Smooth muscle cell (in vitro differentiated cells): ENCODE results near the gene CTPS2. TPM values are rescaled to one million over a fixed set of nuclear protein-coding genes. Genes with fewer than 3 reads are reported as not detected.

Experiments used
- DNase-seq: peaks from one replicate; lab custom pipeline; 2025; ENCODE audit not compliant: unreplicated experiment; lab: John Stamatoyannopoulos, UW
- H2AFZ ChIP-seq: fragments of 200-600 bp; sonication (generic); 2 replicates; pipeline ENCODE4 v1.6.0; 2016; ENCODE audit warnings: antibody characterized with exemption, low read depth, mild to moderate bottlenecking
- H3F3A ChIP-seq: fragments of 200-600 bp; sonication (generic); 2 replicates; pipeline ENCODE4 v1.6.0; 2017; ENCODE audit warnings: antibody characterized with exemption, low read depth
- H3K27ac ChIP-seq: fragments of 200-600 bp; sonication (generic); 2 replicates; pipeline ENCODE4 v1.5.1; 2016; ENCODE audit warnings: low read depth, mild to moderate bottlenecking
- H3K27me3 ChIP-seq: fragments of 200-600 bp; sonication (generic); 2 replicates; pipeline ENCODE4 v1.6.1; 2016; ENCODE audit warnings: low read depth, mild to moderate bottlenecking
- H3K36me3 ChIP-seq: fragments of 200-600 bp; sonication (generic); 2 replicates; pipeline ENCODE4 v1.5.1; 2016; ENCODE audit warnings: low read depth
- H3K4me1 ChIP-seq: fragments of 200-600 bp; sonication (generic); 2 replicates; pipeline ENCODE4 v1.5.1; 2016; ENCODE audit warnings: low read depth
- H3K4me2 ChIP-seq: fragments of 200-600 bp; sonication (generic); 2 replicates; pipeline ENCODE4 v1.6.0; 2016; ENCODE audit warnings: mild to moderate bottlenecking
- H3K4me3 ChIP-seq: fragments of 200-600 bp; sonication (generic); 2 replicates; pipeline ENCODE4 v1.5.1; 2016; ENCODE audit warnings: mild to moderate bottlenecking
- H3K79me2 ChIP-seq: fragments of 200-600 bp; sonication (generic); 2 replicates; pipeline ENCODE4 v1.6.0; 2016; ENCODE audit warnings: low read depth, mild to moderate bottlenecking
- H3K9ac ChIP-seq: fragments of 200-600 bp; sonication (generic); 2 replicates; pipeline ENCODE4 v1.6.0; 2016; ENCODE audit warnings: low read depth
- H3K9me3 ChIP-seq: fragments of 200-600 bp; sonication (generic); replicated peaks from 2 replicates; pipeline ENCODE4 v1.5.1; 2016; ENCODE audit warnings: low read depth
- H4K20me1 ChIP-seq: fragments of 200-600 bp; sonication (generic); 2 replicates; pipeline ENCODE4 v1.6.0; 2016; ENCODE audit warnings: low read depth
- CTCF ChIP-seq: fragments of 200-600 bp; sonication (generic); IDR thresholded peaks from 2 replicates; pipeline ENCODE4 v1.5.1; 2017; ENCODE audit warnings: borderline replicate concordance, mild to moderate bottlenecking, antibody characterized with exemption; ENCODE audit not compliant: insufficient read depth, poor library complexity, severe bottlenecking
- whole genome bisulfite sequencing: methylation state at CpG from one replicate; pipeline ENCODE4 v1.1.7; 2016; ENCODE audit warnings: low lambda C conversion rate; 5-methylcytosine and 5-hydroxymethylcytosine counted together
- polyA plus RNA-seq: library from polyadenylated mRNA; unstranded; fragments of >200 nt; fragmentation: Nextera tagmentation; extraction: Ambion mirVana; gene quantifications from 2 replicates; pipeline ENCODE4 v1.2.1, GENCODE V29; 2016
- total RNA-seq: library from RNA; depleted of rRNA; stranded (reverse); fragments of >200 nt; gene quantifications from 2 replicates; pipeline ENCODE4 v1.2.3, GENCODE V29; 2014

The CTPS2 gene
- total and polyA plus RNA-seq, 2 experiments from 2014 or later: 19.4 to 37.1 TPM

- H3K27ac ChIP-seq: peak overlapping the region; percentile 29
- H3K4me1 ChIP-seq: no peaks in the 10 kb centered on the region
- peak; percentile 9 for TF ChIP-seq CTCF
- no peak overlapping the region for H2AFZ ChIP-seq
- H3K36me3 ChIP-seq: peaks cover 20% of the 10 kb centered on the region
- no peaks in the 10 kb centered on the region for H3F3A ChIP-seq
- H3K9ac ChIP-seq: no peak overlapping the region
- H3K4me2 ChIP-seq: no peak overlapping the region
- H3K27me3 ChIP-seq: no peaks in the 10 kb centered on the region
- DNase-seq: no peak
- H3K9me3 ChIP-seq: no peaks in the 10 kb centered on the region
- peaks cover 32% of the 10 kb centered on the region for H4K20me1 ChIP-seq
- no peak overlapping the region for H3K4me3 ChIP-seq
- no peaks in the 10 kb centered on the region for H3K79me2 ChIP-seq
- WGBS: 93% methylated on average over 12 of the region's 12 CpGs
Observed at GRCh38 chrX:16743604-16744325, 31.3 kb upstream of the CTPS2 start.

GRCh38 chrX:16739574-16739973, 27.1 kb upstream of the CTPS2 start:
- no peaks in the 10 kb centered on the region for H3K79me2 ChIP-seq
- no peaks in the 10 kb centered on the region for H3K9me3 ChIP-seq
- H3K4me1 ChIP-seq: no peaks in the 10 kb centered on the region
- 78% methylated on average over 6 of the region's 6 CpGs for WGBS
- DNase-seq: no peak
- H3K4me3 ChIP-seq: no peak overlapping the region
- peaks cover 33% of the 10 kb centered on the region for H3K36me3 ChIP-seq
- no peak overlapping the region for H3K9ac ChIP-seq
- TF ChIP-seq CTCF: no peak
- H3F3A ChIP-seq: no peaks in the 10 kb centered on the region
- H3K27ac ChIP-seq: no peak overlapping the region
- H4K20me1 ChIP-seq: peaks cover 14% of the 10 kb centered on the region
- no peaks in the 10 kb centered on the region for H3K27me3 ChIP-seq
- H2AFZ ChIP-seq: no peak overlapping the region
- H3K4me2 ChIP-seq: no peak overlapping the region

- no peak for TF ChIP-seq CTCF
- WGBS: 90% methylated on average over 5 of the region's 5 CpGs
- Histone ChIP-seq H4K20me1 (peaks cover 31% of the 10 kb centered on the region), H3K36me3 (peaks cover 33% of the 10 kb centered on the region), H3K27me3 (no peaks in the 10 kb centered on the region), H3K9ac (no peak overlapping the region), H3K79me2 (peaks cover 21% of the 10 kb centered on the region), H3K9me3 (no peaks in the 10 kb centered on the region), H3K4me3 (no peak overlapping the region), H3K4me2 (no peak overlapping the region), H3K4me1 (no peaks in the 10 kb centered on the region), H3F3A (no peaks in the 10 kb centered on the region), H3K27ac (no peak overlapping the region), H2AFZ (no peak overlapping the region)
- no peak for DNase-seq
Observed at GRCh38 chrX:16737024-16737423, 24.6 kb upstream of the CTPS2 start.

- peaks cover 70% of the 10 kb centered on the region for H4K20me1 ChIP-seq
- no peak for DNase-seq
- no peak for TF ChIP-seq CTCF
- peaks cover 62% of the 10 kb centered on the region for H3K79me2 ChIP-seq
- no peaks in the 10 kb centered on the region for H3F3A ChIP-seq
- H3K36me3 ChIP-seq: peaks cover 17% of the 10 kb centered on the region
- no peak overlapping the region for H2AFZ ChIP-seq
- no peak overlapping the region for H3K9ac ChIP-seq
- H3K4me2 ChIP-seq: no peak overlapping the region
- no peaks in the 10 kb centered on the region for H3K4me1 ChIP-seq
- H3K4me3 ChIP-seq: no peak overlapping the region
- no peaks in the 10 kb centered on the region for H3K9me3 ChIP-seq
- H3K27ac ChIP-seq: no peak overlapping the region
- H3K27me3 ChIP-seq: no peaks in the 10 kb centered on the region
Observed at GRCh38 chrX:16733013-16733412, 20.5 kb upstream of the CTPS2 start.
